K562 (cell line): ENCODE data around the gene SLC35B1. TPM values are rescaled to one million over a fixed set of nuclear protein-coding genes. Genes with fewer than 3 reads are reported as not detected.

Experiments used
- ATAC-seq: fragments of 200-7000 bp; cut with Tn5 transposase; 3 replicates; pipeline ENCODE4 v1.9.1; 2020; ENCODE audit warnings: moderate library complexity
- BruUV-seq: library from RNA; stranded (reverse); fragments of 400-500 nt; replicated peaks from 2 replicates; lab custom pipeline; 2021; lab: Mats Ljungman, UMichigan
- CTCF ChIA-PET: fragments of 300-600 bp; formaldehyde crosslinking; extraction: SDS; loops from one replicate; lab custom pipeline; 2021; ENCODE audit warnings: low intra/inter-chr PET ratio; lab: Yijun Ruan, JAX
- POLR2A ChIA-PET: fragments of 300-600, 350-650 bp; sonication (Branson Sonifier 250); formaldehyde crosslinking; extraction: SDS; loops from one replicate; lab custom pipeline; 2021; ENCODE audit warnings: antibody characterized with exemption, inconsistent platforms; lab: Yijun Ruan, JAX
- DNase-seq, 4 experiments: peaks; one replicate each; pipeline versions ENCODE4 v3.0.0 to v3.0.0-alpha.2; 2011 to 2018; ENCODE audit warnings: low spot score in 3 of 4, mixed read lengths in 3 of 4; ENCODE audit errors: extremely low read depth in 1 of 4
- FAIRE-seq: peaks from 2 replicates; lab custom pipeline; 2011; peaks lifted over from hg19 to GRCh38; lab: Jason Lieb, UNC
- H2AFZ ChIP-seq: 2 replicates; pipeline ENCODE4 v1.6.0; 2011; ENCODE audit warnings: low read depth, low read length, control low read depth, inconsistent platforms
- H3K27ac ChIP-seq: fragments of 200-600 bp; 3 replicates; pipeline ENCODE4 v1.8.0; 2011; ENCODE audit warnings: low read depth, mild to moderate bottlenecking, control low read depth, inconsistent platforms, low read length, moderate library complexity, mixed read lengths; ENCODE audit errors: extremely low read depth
- H3K27me3 ChIP-seq, 2 experiments: fragments of 300-600 bp in 1 of 2; 2 replicates in 1 of 2; 3 replicates in 1 of 2; pipeline versions ENCODE4 v1.6.0 to v1.8.0; 2011; ENCODE audit warnings: inconsistent platforms in 2 of 2, low read length in 2 of 2, mild to moderate bottlenecking in 1 of 2, mixed read lengths in 1 of 2, moderate library complexity in 1 of 2; ENCODE audit not compliant: control insufficient read depth in 2 of 2, insufficient read depth in 2 of 2
- H3K36me3 ChIP-seq: fragments of 300-600 bp; 3 replicates; pipeline ENCODE4 v1.8.0; 2011; ENCODE audit warnings: mild to moderate bottlenecking, low read length, inconsistent platforms; ENCODE audit not compliant: control insufficient read depth, insufficient read depth
- H3K4me1 ChIP-seq, 2 experiments: fragments of 200-600 bp in 1 of 2; replicated peaks in 1 of 2; 2 replicates in 1 of 2; 3 replicates in 1 of 2; pipeline versions ENCODE4 v1.5.1 to v1.8.0; 2011; ENCODE audit warnings: inconsistent platforms in 2 of 2, low read length in 2 of 2, mild to moderate bottlenecking in 1 of 2, mixed read lengths in 1 of 2, moderate library complexity in 1 of 2; ENCODE audit not compliant: control insufficient read depth in 2 of 2, insufficient read depth in 2 of 2
- H3K4me2 ChIP-seq: 2 replicates; pipeline ENCODE4 v1.6.1; 2011; ENCODE audit warnings: low read length, control low read depth, inconsistent platforms, mixed read lengths; ENCODE audit not compliant: insufficient read depth
- H3K4me3 ChIP-seq: fragments of 200-600 bp; sonication (generic), shearing (Covaris generic); 2 replicates; pipeline ENCODE4 v1.5.1; 2016; ENCODE audit warnings: control low read depth, inconsistent platforms
- H3K79me2 ChIP-seq: fragments of 200-600 bp; 3 replicates; pipeline ENCODE4 v1.8.0; 2011; ENCODE audit warnings: low read length, inconsistent platforms; ENCODE audit not compliant: control insufficient read depth, insufficient read depth
- H3K9ac ChIP-seq, 2 experiments: 2 replicates each; pipeline versions ENCODE4 v1.6.0 to v1.6.1; 2011; ENCODE audit warnings: low read depth in 2 of 2, low read length in 2 of 2, control low read depth in 1 of 2, inconsistent platforms in 1 of 2, mild to moderate bottlenecking in 1 of 2, mixed read lengths in 1 of 2; ENCODE audit not compliant: insufficient read depth in 1 of 2
- H3K9me1 ChIP-seq: one replicate; pipeline ENCODE4 v1.6.0; 2011; ENCODE audit warnings: inconsistent platforms, mild to moderate bottlenecking, low read length, moderate library complexity; ENCODE audit not compliant: control insufficient read depth, insufficient read depth
- H3K9me3 ChIP-seq: replicated peaks from 2 replicates; pipeline ENCODE4 v1.5.1; 2011; ENCODE audit warnings: low read depth, low read length, inconsistent platforms; ENCODE audit not compliant: control insufficient read depth, insufficient read depth
- H4K20me1 ChIP-seq: replicated peaks from 2 replicates; pipeline ENCODE4 v1.6.1; 2011; ENCODE audit warnings: low read length, inconsistent platforms, mixed read lengths; ENCODE audit not compliant: control insufficient read depth, insufficient read depth
- BCLAF1 ChIP-seq, 2 experiments: fragments of 450-650 bp in 1 of 2; IDR thresholded peaks; 2 replicates each; pipeline ENCODE4 v1.6.1; 2011 to 2017; ENCODE audit warnings: low read depth in 2 of 2, antibody characterized with exemption in 1 of 2, borderline replicate concordance in 1 of 2, low read length in 1 of 2, mild to moderate bottlenecking in 1 of 2, mixed read lengths in 1 of 2; ENCODE audit not compliant: control insufficient read depth in 1 of 2
- CBX5 ChIP-seq: IDR thresholded peaks from 2 replicates; pipeline ENCODE4 v1.6.1; 2014; ENCODE audit warnings: low read depth, borderline replicate concordance
- CREM ChIP-seq: IDR thresholded peaks from 2 replicates; pipeline ENCODE4 v1.6.1; 2014; ENCODE audit warnings: antibody characterized with exemption, low read depth
- CUX1 ChIP-seq: fragments of 200-800 bp; sonication (Bioruptor generic); IDR thresholded peaks from 2 replicates; pipeline ENCODE4 v1.6.1; 2016; ENCODE audit warnings: missing genetic modification characterization, missing compliant biosample characterization
- ELF2 ChIP-seq: fragments of 250-450 bp; sonication (Bioruptor Pico); IDR thresholded peaks from 2 replicates; pipeline ENCODE4 v1.5.0; 2021; ENCODE audit warnings: mild to moderate bottlenecking
- GTF2F1 ChIP-seq: IDR thresholded peaks from 2 replicates; pipeline ENCODE4 v1.6.1; 2011; ENCODE audit warnings: low read depth, low read length, improper control_type of control experiment
- JUNB ChIP-seq: fragments of 450-650 bp; formaldehyde crosslinking; conservative IDR thresholded peaks from 2 replicates; pipeline ENCODE4 v1.4.0; 2020; ENCODE audit warnings: mild to moderate bottlenecking
- KAT7 ChIP-seq: sonication (generic); formaldehyde crosslinking; IDR thresholded peaks from 2 replicates; pipeline ENCODE4 v1.8.0; 2022; ENCODE audit warnings: missing genetic modification reagents, mild to moderate bottlenecking, borderline replicate concordance
- KDM2B ChIP-seq: fragments of 250-450 bp; sonication (Bioruptor Pico); IDR thresholded peaks from 2 replicates; pipeline ENCODE4 v1.8.0; 2021; ENCODE audit warnings: mild to moderate bottlenecking, moderate library complexity
- NCOA1 ChIP-seq: fragments of 450-650 bp; IDR thresholded peaks from 2 replicates; pipeline ENCODE4 v1.6.1; 2016; ENCODE audit warnings: low read depth
- NR4A1 ChIP-seq, 2 experiments: fragments of 250-450 bp in 1 of 2; fragments of 450-650 bp in 1 of 2; sonication (Bioruptor Pico) in 1 of 2; IDR thresholded peaks; 2 replicates each; pipeline versions ENCODE4 v1.4.0 to v1.6.1; 2016 to 2020; ENCODE audit warnings: mild to moderate bottlenecking in 2 of 2, missing compliant biosample characterization in 1 of 2, missing genetic modification characterization in 1 of 2, moderate library complexity in 1 of 2
- NUFIP1 ChIP-seq: fragments of 450-650 bp; IDR thresholded peaks from 2 replicates; pipeline ENCODE4 v1.6.1; 2018; ENCODE audit not compliant: partially characterized antibody
- ZNF253 ChIP-seq: fragments of 250-450 bp; sonication (Bioruptor Pico); conservative IDR thresholded peaks from 2 replicates; pipeline ENCODE4 v1.6.1; 2021; ENCODE audit warnings: mild to moderate bottlenecking
- ZNF311 ChIP-seq: fragments of 250-450 bp; sonication (Bioruptor Pico); IDR thresholded peaks from 2 replicates; pipeline ENCODE4 v1.4.0; 2020; ENCODE audit warnings: mild to moderate bottlenecking, moderate library complexity
- ZNF384 ChIP-seq: IDR thresholded peaks from 2 replicates; pipeline ENCODE4 v1.6.1; 2012; ENCODE audit warnings: low read depth, low read length, improper control_type of control experiment
- ZNF79 ChIP-seq: fragments of 250-450 bp; sonication (Bioruptor Pico); IDR thresholded peaks from 2 replicates; pipeline ENCODE4 v1.4.0; 2020; ENCODE audit warnings: low read depth, mild to moderate bottlenecking, moderate library complexity
- WGBS: fragments of 100-300 bp; shearing (Covaris generic); methylation state at CpG from one replicate; pipeline ENCODE4 v1.1.6; 2016; ENCODE audit warnings: low coverage, mixed read lengths; ENCODE audit not compliant: insufficient coverage; ENCODE audit errors: missing lambda C conversion rate; 5-methylcytosine and 5-hydroxymethylcytosine counted together
- in situ Hi-C: fragments of 300-500 bp; cut with MboI; formaldehyde crosslinking; loops from 4 replicates; pipeline ENCODE4 v1.15.0; 2018; ENCODE audit warnings: inconsistent platforms, mixed read lengths
- intact Hi-C: fragments of 100-400 bp; cut with micrococcal nuclease; formaldehyde crosslinking; loops from 2 replicates; pipeline ENCODE4 v1.14.2; 2022
- polyA plus RNA-seq, 8 experiments: library from polyadenylated mRNA; depleted of rRNA in 4 of 8; stranded (reverse) in 5 of 8; unstranded in 3 of 8; fragments of >200 nt; fragmentation: Nextera tagmentation in 2 of 8; fragmentation: Illumina TruSeq in 1 of 8; extraction: Ambion mirVana in 2 of 8; extraction: Trizol in 1 of 8; gene quantifications; 2 replicates each; pipeline versions ENCODE4 v1.2.1 to v1.2.3, GENCODE V29; 2011 to 2014; ENCODE audit warnings: inconsistent platforms in 1 of 8, missing spikeins in 1 of 8
- total RNA-seq, 7 experiments: library from RNA; depleted of rRNA in 6 of 7; stranded (reverse); fragments of >200 nt in 6 of 7; fragmentation: Illumina TruSeq in 2 of 7; extraction: Trizol in 2 of 7; gene quantifications; 2 replicates each; pipeline versions ENCODE4 v1.2.1 to v1.2.3, GENCODE V29; 2011 to 2021; ENCODE audit warnings: low replicate concordance in 1 of 7

Gene SLC35B1
- total and polyA plus RNA-seq, 9 of the 15 experiments (the other 6 are each of a cell fraction or from before 2014, with no cell fraction given) = 51.4 to 87.9 (median 66.3) TPM

- no peak for ATAC-seq
- Histone ChIP-seq H3K4me1 (peaks cover 1 to 10% of the 10 kb centered on the region in 2 experiments; a peak in 2 of 5 replicates), H3K9me3 (no peaks in the 10 kb centered on the region), H3K9me1 (no peaks in the 10 kb centered on the region), H3K27me3 (no peaks in the 10 kb centered on the region), H3K4me3 (no peak overlapping the region), H3K4me2 (no peak overlapping the region), H3K9ac (no peak overlapping the region), H3K79me2 (peaks cover 82% of the 10 kb centered on the region), H3K36me3 (peaks cover 30% of the 10 kb centered on the region), H2AFZ (no peak overlapping the region), H3K27ac (no peak overlapping the region), H4K20me1 (no peaks in the 10 kb centered on the region)
- 88% methylated on average over 4 of the region's 4 CpGs for WGBS
- in situ Hi-C loops = no loop called here
- POLR2A ChIA-PET = interaction anchor here (0.6 to 2.2 kb wide), 4 partner anchors 9 to 43 kb away, joined by 3 to 13 read pairs (median 4); no protein-coding TSS in a partner anchor
- intact Hi-C loops = no loop called here
- CTCF ChIA-PET = no interaction called here
- DNase-seq = no peak
- FAIRE-seq = no peak
- no TSS peak for BruUV-seq
- TF ChIP-seq ZNF384 (no peak), JUNB (CRISPR knock-in tag) (no peak), ELF2 (CRISPR knock-in tag) (no peak), KAT7 (CRISPR knock-in tag) (no peak), BCLAF1 (IDR thresholded peaks at IDR 0.05; ENCODE audit: borderline replicate concordance in 1 of 2, control insufficient read depth in 1 of 2, low read depth in 2 of 2, low read length in 1 of 2) (no peak), NR4A1 (CRISPR knock-in tag; IDR thresholded peaks at IDR 0.05) (no peak), NR4A1 (tag; IDR thresholded peaks at IDR 0.05) (no peak), CUX1 (CRISPR knock-in tag) (no peak), ZNF253 (CRISPR knock-in tag) (no peak), CBX5 (no peak), NUFIP1 (no peak), CREM (no peak), KDM2B (CRISPR knock-in tag) (no peak), NCOA1 (no peak), ZNF311 (CRISPR knock-in tag) (no peak), GTF2F1 (no peak), ZNF79 (CRISPR knock-in tag) (no peak)
These were observed 37.1 kb downstream of the SLC35B1 start for GRCh38 chr17:49670641-49671040.
